KOPT-K1 (cell line): ENCODE data around the gene KDM2A.
A peak's percentile ranks its signal among the peaks of the same experiment; 100 is the strongest.

Experiments used
- H3K27ac ChIP-seq: fragments of 200-600 bp; sonication (generic); 2 replicates; pipeline ENCODE4 v1.5.1; 2016; ENCODE audit warnings: antibody characterized with exemption, mild to moderate bottlenecking, low read depth, low read length; ENCODE audit not compliant: poor library complexity, severe bottlenecking
- H3K36me3 ChIP-seq: fragments of 200-600 bp; sonication (generic); 2 replicates; pipeline ENCODE4 v1.5.1; 2017; ENCODE audit warnings: antibody characterized with exemption, mild to moderate bottlenecking, low read length, moderate library complexity; ENCODE audit not compliant: insufficient read depth
- H3K9me3 ChIP-seq: fragments of 200-600 bp; sonication (generic); 2 replicates; pipeline ENCODE4 v1.5.1; 2017; ENCODE audit warnings: antibody characterized with exemption, low read length, mild to moderate bottlenecking; ENCODE audit not compliant: insufficient read depth, poor library complexity, severe bottlenecking

Gene KDM2A

DNA sequence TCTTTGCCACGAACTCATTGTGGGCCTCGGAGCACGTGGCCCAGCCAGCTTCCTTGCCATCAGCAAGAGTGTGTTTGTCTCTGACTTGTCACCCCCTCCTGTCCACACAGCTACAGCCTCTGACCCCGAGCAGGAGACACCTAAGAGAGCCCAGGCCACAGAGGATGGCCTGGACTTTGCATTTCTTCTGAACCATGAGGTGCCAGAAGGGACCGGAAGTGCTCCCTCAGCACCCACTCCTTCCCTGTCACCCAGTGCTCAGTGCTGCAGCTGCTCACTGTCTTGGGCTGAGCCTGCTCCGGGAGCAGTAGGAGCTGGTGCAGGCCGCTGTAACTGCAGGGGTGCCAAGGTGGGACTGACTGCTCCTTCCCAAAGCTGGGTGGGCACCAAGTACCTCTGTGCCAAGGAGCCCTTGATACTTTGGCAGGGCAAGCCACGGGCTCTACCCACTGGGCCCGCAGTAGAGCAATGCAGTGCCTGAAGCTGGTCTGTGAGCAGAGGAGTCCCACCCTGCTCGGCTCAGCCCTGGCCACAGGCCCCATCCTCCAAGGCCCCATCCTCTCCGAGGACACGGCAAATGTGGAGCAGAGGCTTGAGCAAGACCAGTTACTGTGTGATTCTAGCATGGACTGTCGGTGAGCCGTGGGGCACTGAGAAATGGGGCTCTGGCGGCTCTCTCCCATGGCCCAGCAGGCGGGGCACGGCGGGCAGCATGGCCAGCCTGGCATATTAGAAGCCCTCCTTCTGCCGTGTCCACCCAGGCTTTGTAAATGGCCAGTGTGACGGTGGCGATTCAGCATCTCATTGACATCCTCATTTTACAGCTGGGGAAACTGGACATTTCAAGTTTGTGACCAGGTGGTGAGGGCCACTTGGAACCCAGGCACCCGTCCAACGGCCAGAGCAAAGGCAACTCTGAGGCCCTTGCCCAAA is 153.5 kb downstream of the KDM2A start:
- Histone ChIP-seq H3K27ac (peak overlapping the region; percentile 100), H3K9me3 (no peaks in the 10 kb centered on the region), H3K36me3 (peaks cover 68% of the 10 kb centered on the region)

DNA sequence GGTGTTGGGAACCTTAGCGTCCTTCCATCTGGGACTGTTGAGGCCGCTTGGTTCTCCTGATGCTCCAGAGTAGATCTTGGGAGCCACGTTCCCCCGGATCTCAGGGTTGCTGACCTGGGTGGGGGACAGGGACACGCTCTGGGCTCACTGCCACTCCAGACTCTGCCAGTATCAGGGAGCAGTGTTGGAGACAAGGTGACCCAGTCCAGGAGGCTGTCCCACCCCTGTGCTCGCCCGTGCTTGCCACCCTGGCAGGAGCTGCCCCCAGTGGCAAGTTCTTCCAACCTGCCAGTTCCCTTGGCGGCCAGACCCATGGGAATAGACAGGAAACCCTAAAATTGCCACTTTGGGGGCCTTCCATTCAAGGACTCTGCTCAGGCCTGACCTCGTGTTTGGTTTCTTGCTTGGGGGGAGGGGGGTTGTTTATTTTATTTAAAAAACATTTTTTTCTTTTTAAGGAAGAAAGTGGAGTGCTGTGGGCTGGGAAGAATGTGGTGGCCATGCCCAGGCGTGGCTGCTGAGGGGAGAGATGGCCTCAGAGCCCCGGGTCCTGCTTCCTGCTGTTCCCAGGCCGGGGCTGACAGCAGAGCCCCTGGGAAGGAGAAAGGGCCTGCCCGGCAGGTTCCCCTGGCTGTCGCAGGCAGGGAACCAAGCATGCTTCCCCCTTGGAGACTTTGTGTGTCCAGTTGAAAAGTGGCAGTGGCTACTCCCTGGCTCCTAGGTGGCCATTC is 154.4 kb downstream of the KDM2A start:
- Histone ChIP-seq H3K27ac (peak overlapping the region; percentile 100), H3K36me3 (peaks cover 69% of the 10 kb centered on the region), H3K9me3 (no peaks in the 10 kb centered on the region)

DNA sequence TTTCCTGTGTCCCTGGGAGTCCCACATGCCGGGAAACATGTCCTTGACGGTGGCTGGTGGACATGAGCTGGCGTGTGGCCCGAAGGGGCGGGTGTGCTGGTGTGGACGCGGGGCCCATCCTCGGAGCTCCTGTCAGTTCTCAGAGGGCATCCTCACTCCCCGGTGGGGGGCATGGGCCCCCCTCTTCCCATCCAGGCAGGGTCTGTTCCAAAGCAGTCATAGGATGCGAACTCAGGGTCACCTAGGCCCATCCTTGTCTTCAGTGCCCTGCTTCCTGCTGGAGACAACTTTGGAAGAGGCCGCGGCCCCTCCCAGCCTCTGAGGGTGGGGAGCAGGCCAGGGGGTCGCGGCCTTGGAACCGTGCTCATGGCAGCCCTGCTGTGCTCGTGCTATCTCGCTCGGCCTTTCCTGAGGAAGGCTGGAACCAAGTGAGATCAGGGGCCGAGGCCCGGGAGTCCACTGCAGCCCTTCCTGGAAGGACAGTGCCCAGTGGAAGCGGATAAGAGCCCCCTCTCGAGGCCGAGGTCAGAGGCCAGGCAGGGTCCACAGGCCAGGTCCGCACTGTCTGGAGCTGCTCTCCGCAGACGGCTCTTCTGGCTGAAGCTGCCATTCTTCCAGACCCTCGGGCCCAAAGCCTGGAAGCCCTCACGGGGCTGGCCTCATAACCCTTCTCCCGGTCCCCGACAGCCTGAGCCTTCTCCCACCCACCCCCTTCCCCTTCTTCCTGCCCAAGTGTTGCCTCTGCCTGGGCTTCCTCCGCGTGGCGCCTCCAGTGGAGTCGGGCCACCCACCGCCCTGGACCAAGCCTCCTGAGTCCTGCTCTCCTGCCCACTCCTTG is 155.9 kb downstream of the KDM2A start:
- Histone ChIP-seq H3K36me3 (peaks cover 69% of the 10 kb centered on the region), H3K27ac (peak overlapping the region; percentile 100), H3K9me3 (no peaks in the 10 kb centered on the region)

DNA sequence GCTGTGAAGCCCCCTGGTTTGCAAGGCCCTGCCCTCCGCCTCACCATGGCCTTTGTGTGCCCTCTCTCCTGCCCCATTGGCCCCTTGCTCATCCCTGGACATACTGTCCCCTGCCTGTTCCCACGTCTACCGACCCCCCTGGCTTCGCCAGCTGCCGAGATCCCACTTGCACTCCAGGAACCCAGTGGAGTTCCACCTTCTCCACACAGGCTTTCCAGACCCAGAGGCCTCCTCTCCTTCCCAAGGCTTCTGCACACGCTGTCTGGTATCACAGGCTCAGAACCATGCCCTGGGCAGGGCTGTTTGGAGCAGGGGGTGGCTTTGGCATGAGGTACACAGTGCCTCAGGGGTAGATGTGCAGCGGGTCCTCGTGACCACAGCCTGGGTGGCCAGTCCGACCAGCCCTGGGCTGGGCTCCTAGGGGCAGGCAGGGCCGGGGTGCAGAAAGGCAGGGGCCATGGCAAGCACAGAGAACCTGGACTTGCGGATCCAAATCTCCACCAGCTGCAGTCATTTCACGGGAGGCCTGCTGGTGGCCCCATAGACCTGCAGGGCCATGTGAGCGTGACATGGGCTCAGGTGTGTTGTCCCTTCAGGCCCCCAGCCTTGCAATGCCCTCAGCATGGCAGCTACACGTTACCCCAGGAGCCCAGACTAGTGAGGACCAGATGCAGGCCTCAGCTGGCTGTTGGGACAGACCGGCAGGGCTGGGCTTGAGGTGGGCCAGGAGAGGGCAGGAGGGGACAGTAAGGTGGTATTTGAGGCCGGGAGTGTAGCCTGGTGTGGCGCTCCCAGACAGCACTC is 156.7 kb downstream of the KDM2A start:
- Histone ChIP-seq H3K36me3 (peaks cover 75% of the 10 kb centered on the region), H3K9me3 (no peaks in the 10 kb centered on the region), H3K27ac (peak overlapping the region; percentile 100)

DNA sequence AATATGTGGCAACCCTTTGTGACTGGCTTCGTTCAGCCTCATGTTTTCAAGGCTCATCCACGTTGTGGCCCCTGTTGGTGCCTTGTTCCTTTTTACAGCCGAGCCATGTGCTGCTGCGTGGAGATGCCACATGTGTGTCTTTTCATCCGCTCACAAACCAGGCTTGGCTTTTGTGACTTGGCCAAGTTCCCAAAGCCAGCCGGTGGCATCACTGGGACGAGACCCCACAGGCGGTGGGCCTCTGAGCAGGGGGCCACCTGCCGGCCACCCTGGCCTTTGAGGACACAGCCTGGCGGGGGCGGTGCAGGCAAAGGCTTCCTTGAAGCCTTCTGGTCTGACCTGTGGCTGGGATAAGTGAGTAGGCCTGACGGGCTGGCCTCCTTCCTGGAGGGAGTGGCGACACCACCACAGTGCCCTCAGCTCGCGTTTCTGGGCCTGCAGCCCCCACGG is 157.7 kb downstream of the KDM2A start:
- H3K9me3 ChIP-seq: no peaks in the 10 kb centered on the region
- H3K36me3 ChIP-seq: peaks cover 84% of the 10 kb centered on the region
- peak overlapping the region; percentile 100 for H3K27ac ChIP-seq

DNA sequence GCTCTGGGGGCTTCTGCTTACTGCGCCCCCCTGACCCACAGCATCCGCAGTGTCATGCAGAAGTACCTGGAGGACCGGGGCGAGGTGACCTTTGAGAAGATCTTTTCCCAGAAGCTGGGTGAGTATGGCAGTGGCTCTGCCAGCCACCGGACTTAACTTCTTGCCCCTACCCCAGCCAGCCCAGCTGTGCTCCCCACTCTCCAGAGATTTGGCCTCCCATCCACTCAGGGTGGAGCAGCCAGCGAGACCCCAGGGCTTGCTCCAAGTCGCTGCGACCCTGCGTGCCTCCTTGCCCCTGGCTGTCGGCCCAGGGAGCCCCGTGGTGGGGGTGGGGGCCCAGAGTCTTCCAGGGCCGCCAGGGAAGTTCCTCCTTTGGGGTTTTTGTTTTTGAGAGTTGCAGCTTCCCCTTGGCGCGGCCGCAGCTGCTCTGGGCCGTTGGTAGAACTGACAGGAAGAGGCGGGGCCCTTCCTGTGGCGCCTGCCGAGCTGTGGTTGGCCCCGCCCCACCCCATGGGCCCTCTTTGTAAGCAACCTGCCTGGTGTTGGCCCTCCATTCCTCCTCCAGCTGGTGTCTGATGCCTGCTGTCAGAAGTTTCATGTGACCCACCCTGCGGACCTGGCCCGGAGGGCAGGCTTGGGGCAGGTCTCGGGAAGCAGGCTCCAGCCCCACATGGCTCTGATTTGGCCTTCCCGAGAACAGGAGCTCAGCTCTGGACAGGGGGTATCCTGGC is 158.3 kb downstream of the KDM2A start:
- peak overlapping the region; percentile 100 for H3K27ac ChIP-seq
- no peaks in the 10 kb centered on the region for H3K9me3 ChIP-seq
- H3K36me3 ChIP-seq: peaks cover 84% of the 10 kb centered on the region

DNA sequence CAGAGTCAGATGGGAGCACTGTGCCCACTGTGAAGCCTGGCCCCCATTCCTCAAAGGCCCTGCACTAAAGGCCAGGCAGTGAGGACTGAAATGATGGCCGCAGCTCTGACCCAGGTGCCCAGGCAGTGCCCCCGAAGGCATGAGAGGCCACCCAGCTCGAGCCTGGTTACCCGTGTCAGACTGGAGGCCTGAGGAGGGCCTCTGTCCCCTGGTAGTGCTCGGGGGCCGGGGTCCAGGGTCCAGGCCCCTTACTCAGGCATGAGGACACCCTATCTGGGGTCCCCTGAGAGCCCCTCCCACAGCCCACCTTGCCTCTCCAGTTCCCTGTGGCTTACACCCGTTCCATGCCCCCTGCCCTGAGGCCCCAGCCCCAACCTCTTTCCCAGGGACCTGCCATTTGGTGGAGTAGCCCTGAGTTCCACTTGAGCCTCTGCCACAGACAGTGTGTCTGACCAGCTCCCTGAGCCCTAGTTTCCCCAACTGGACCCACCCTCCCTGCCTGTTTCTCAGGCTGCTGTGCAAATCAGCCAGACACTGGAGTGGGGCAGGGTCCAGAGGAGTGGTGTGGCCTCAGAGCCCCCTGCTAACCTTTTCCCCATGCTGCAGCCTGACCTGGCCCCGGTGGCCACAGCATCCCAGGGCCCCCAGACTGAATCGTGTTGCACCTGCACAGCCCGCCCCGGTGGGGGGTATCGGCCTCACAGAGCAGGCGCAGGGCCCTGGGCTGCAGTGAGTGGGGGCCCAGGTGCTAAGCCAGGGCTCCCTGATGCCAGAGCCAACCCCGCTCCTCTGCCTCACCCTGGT is 159.3 kb downstream of the KDM2A start:
- Histone ChIP-seq H3K27ac (peak overlapping the region; percentile 100), H3K36me3 (peaks cover 84% of the 10 kb centered on the region), H3K9me3 (no peaks in the 10 kb centered on the region)

DNA sequence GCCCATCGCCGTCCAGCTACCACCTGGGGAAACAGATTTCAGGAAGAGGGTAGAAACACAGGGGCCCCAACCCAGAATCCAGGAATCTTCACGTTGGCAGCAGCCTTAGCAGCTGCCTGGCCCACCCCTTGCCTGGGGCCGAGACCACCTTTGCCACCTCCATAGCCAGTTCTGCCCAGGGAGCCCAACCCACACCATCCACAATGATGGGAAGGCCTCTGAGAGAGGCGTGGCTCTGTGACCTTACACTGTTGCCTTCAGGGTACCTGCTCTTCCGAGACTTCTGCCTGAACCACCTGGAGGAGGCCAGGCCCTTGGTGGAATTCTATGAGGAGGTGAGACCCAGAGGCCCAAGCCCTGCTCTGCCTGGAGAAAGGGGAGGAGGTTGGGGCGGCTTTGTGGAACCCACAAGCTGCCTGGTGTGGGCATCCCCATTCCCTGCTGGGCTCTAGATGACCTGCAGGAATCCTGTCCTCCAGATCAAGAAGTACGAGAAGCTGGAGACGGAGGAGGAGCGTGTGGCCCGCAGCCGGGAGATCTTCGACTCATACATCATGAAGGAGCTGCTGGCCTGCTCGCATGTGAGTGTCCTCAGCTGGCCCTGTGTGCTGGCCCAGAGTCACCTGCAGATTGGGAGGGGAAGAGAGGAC is 160.0 kb downstream of the KDM2A start:
- Histone ChIP-seq H3K9me3 (no peaks in the 10 kb centered on the region), H3K36me3 (peaks cover 87% of the 10 kb centered on the region), H3K27ac (peak overlapping the region; percentile 100)

DNA sequence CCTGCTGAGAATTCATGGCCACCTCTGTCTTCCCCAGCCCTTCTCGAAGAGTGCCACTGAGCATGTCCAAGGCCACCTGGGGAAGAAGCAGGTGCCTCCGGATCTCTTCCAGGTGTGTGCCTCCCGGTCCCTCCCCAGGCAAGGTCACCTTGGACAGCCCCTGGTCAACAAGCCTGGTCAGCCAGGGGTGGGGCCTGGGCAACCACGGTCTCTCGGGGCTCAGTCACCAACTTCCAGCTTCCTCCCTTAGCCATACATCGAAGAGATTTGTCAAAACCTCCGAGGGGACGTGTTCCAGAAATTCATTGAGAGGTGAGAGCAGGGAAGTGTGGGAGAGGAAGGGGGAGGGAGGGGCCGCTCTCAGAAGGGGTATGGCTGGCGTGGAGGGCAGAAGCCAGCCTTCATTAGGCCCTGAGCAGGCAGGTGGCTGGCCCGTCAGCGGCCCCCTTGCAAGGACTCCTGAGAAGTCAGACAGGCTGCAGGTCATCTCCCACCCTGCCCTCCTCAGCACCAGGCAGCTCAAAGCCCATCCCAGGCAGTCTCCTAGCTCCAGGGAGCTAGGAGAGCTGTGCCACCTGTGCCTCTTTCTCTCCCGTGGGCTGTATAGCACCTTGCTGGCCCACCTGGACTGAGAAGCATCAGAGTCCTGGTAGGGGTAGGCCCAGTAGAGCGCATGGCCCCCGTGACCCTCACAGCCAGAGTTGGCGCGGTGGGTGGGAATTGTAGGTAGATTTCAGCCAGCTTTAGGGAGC is 160.7 kb downstream of the KDM2A start:
- Histone ChIP-seq H3K9me3 (no peaks in the 10 kb centered on the region), H3K36me3 (peaks cover 89% of the 10 kb centered on the region), H3K27ac (peak overlapping the region; percentile 100)

DNA sequence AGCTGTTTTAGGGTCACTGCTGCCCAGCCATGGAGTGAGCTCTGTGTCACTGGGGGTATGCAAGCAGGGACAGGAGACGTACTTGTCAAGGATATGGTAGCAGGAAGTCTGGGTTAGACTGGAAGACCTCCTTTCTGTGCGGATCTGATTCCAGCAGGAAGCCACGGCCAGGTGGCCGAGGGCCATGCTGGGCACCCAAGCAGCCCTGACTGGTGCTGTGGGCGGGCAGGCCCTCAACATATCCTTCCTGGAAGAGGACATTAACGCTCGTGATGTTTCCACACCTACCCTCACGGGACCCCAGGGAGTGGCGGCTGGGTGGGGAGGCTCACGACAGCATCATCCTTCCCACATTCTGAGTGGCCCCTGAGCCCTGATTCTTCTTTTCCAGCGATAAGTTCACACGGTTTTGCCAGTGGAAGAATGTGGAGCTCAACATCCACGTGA is 161.3 kb downstream of the KDM2A start:
- Histone ChIP-seq H3K9me3 (no peaks in the 10 kb centered on the region), H3K27ac (peak overlapping the region; percentile 100), H3K36me3 (peaks cover 89% of the 10 kb centered on the region)

DNA sequence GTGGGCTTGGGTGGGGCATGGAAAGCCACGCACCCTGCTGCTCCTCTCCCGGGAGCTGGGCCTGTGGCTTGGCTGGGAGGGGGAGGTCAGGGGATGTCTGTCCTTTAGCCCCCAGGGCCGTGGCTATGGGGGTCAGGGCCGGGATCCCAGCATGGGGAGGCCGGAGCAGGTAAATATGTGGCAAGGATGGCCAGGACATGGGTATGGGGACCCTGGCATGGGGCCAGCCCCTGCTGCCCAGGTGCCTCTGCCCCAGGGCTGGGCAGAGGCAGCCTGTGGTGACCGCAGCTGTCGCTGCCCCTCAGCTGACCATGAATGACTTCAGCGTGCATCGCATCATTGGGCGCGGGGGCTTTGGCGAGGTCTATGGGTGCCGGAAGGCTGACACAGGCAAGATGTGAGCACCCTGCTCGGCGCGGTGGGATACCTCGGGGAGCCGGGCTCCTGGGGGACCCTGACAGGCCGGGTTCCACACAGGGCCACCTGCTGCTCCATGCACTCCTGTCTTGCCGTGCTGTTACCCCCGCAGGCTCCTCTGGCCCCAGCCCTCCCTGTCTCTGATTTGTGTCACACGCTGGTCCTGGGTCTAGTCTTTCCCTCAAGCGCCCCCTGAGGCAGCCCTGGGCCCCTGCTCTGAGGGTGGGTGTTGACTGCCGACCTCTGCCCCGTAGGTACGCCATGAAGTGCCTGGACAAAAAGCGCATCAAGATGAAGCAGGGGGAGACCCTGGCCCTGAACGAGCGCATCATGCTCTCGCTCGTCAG is 161.9 kb downstream of the KDM2A start:
- Histone ChIP-seq H3K9me3 (no peaks in the 10 kb centered on the region), H3K27ac (peak overlapping the region; percentile 100), H3K36me3 (peaks cover 89% of the 10 kb centered on the region)
